CD4-positive, alpha-beta T cell treated with Interleukin-17A for 1 hour (primary cell): ENCODE measurements around the gene TBC1D19.
"Not testable (repeated sequence)": the region's sequence is repeated elsewhere in the genome, so short reads cannot be mapped to it uniquely, and the experiment has no call there.

Source experiments
- DNase-seq: peaks from one replicate; pipeline ENCODE4 v3.0.0-alpha.2; 2020

The TBC1D19 gene

DNA sequence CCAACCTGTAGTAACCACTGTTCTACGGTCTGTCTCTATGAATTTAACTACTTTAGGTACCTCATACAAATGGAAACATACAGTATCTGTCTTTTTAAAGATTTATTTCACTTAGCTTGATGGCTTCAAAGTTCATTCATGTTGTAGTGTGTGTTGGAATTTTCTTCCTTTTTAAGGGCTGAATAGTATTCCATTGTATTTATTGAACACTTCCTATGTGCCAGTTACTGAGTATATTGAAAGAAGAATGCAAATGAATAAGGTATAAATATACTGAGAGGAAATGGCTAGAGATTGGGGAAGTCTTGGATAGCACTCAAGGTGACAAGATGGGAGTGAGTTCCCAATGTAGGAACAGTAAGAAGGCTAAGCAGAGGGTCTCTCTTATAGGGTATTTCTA, 17.3 kb downstream of the TBC1D19 start:
- DNase-seq = no peak

- no peak for DNase-seq
Measured at GRCh38 chr4:26607776-26608175, 23.9 kb downstream of the TBC1D19 start.

DNA sequence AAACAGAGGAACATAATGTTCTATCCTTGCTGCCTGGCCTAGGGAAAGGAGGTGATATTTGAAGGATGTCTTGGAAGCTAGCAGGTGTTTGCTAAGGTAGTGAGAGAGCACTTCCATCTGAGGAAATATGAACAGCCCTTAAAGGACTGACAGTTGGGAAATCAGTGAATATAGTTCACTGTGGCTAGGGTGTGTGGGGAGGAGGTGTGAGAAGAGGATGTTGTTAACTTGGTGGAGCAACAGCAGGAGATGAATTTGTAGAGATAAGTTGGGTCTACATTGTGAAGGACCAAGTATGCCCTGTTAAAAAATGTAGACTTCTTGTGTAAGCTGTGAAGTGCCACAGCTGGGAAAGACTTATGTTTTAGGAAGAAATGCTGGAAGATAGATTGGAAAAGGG, 25.5 kb downstream of the TBC1D19 start:
- peak; percentile 26 for DNase-seq

DNA sequence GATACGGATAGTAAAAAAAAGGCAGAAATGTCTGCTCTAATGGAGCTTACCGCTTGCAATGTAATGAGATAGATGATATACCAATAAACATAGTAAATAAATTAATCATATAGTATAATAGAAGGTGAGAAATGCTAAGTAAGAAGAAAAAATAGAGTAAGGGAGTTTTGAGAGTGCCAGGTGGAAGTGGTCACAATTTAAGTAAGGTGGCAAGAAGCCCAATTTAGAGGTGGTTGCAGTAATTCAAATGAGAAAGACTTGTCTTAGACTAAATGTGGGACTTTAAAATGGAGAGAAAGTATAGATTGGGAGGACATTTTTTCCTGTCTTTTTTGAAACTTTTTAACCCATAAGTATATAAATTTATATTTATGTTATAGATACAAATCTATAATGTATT, 26.0 kb downstream of the TBC1D19 start:
- DNase-seq = peak; percentile 2

DNA sequence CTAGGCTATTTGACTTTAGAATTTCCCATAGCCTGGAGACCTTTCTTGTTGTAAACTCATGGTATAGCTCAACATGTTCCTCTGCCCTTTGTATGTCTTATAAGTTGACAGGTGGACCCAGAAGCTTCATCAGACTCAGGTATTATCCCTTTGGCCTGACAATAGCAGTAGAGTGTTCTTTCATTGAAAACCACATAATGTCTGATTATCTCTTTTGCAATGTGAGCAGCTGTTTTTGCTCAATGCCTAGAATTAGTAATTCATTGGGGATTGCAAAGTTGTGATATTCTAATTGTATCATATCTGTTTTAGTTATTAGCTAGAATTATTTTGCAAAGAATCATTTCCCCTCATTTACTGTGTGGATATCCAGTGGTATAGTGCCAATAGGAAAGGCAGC, 27.5 kb downstream of the TBC1D19 start:
- DNase-seq = no peak

GRCh38 chr4:26611885-26612284, 28.0 kb downstream of the TBC1D19 start:
- no peak for DNase-seq

DNA sequence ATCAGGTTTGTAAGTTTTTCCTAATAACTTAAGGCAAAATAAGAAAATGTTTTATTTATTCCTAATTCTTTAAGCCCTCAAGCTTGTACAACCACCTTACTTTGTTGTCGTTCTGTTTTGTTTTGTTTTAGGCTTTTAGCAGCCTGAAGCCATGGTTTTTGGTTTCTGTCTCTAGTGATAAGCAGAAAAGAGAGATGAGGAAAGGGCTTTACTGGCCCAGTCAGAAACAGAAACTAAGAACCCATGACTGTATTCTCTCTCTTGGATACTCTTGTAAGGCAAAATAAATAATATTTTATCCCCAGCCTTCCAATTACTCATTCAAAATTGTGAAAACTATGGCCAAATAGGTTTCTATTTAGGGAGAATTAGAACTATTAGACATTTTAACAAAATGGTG, 29.4 kb downstream of the TBC1D19 start:
- DNase-seq = no peak

DNA sequence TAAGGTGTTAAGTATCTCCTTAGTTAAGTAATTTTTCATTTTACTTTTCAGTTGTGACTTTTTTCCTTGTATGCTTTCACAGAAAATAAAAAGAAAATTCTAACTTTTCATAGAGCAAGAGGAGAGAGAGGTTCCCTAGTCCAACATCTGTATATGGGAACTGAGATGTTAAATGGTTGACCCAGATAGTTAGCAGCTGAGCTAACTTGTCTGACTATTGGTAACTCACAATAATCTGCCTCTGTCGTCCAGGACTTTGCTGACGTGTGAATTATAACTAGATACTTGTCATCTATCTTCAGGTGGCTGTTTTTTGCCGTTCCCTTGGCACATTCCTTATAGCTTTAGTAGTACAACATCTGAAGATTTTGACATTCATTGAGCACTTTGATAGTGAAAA, 29.9 kb downstream of the TBC1D19 start:
- no peak for DNase-seq

DNA sequence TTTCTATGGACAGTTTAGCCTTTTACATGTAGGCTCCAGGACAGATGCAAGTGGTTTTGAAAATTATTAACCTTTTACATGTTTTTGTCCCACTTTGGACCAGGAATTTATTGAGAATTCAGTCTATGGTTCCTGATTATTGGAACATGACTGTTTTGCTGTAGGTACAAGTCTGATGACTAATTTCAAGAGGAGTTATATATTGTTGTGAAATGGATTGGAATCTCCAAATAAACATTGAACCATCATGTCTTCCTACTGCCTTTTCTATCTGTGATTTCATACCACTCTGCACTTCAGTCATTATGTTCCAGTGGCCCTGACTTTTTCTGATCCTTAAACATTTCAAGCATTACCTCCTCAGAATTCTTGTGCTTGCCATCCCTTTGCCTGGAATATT, 35.9 kb downstream of the TBC1D19 start:
- DNase-seq = no peak

GRCh38 chr4:26621366-26621765, 37.5 kb downstream of the TBC1D19 start:
- no peak for DNase-seq

DNA sequence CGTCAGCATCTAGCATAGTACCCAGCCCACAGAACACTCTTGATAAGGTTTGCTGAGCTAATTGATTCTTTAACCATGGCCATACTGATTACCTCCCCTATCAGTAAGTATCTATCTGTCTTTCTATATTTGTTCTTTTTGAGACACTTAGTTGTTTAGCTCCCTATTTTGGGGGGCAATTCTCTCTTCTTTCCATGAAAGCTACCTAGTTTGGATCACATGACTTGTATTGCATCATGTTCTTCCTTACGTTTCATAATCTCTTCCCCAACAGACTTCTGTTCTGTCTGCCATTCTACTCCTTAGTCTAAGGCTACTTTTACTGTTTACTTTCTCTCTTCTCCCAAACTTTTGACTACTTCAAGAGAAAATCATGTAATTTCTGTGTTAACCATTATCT, 39.0 kb downstream of the TBC1D19 start:
- no peak for DNase-seq

DNA sequence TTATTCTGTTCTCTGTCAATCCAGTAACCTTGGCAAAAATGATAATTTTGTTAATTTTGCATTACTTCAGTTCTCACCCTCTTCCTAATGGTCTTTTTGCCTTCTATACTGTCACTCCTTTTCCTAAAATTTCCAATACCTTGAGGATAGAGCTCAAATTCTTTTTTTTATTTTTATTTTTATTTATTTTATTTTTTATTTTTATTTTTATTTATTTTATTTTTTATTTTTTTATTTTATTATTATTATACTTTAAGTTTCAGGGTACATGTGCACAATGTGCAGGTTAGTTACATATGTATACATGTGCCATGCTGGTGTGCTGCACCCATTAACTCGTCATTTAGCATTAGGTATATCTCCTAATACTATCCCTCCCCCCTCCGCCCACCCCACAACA, 42.8 kb downstream of the TBC1D19 start:
- not testable (repeated sequence) for DNase-seq

DNA sequence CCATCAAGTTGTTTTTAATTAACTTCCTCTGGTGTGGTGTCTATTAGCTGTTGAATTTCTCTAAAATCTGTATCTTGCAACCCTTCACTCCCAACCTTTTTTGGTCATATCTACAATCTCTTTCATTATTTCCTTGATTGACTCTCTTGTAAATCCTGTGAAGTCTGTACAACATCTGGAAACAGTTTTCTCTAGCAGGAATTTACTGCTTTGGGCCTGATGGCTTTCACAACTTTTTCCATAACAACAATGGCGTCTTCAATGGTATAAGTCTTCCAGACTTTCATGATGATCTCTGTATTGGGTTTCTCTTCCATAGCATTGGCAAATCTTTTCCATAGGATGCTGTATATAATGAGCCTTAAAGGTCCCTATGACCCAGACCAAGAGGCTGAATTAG, 49.0 kb downstream of the TBC1D19 start:
- no peak for DNase-seq

- DNase-seq = no peak
Measured at GRCh38 chr4:26634237-26634636, 50.4 kb downstream of the TBC1D19 start.

DNA sequence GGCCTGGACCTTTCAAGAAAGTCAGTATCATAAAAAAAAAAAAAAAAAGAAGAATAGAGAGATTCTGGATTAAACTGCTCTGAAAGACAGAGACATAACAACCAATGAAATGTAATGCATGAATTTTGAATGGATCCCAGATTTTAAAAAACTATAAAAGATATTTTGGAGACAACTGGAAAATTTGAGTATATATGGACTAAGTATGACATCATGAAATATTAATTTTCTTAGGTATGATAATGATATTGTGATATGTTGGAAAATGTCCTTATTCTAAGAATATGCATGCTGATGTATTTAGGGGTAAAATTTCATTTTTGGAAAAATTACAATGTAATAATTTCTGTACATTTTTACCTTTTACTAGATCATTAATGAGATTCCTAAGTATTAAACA, 52.6 kb downstream of the TBC1D19 start:
- DNase-seq = no peak

DNA sequence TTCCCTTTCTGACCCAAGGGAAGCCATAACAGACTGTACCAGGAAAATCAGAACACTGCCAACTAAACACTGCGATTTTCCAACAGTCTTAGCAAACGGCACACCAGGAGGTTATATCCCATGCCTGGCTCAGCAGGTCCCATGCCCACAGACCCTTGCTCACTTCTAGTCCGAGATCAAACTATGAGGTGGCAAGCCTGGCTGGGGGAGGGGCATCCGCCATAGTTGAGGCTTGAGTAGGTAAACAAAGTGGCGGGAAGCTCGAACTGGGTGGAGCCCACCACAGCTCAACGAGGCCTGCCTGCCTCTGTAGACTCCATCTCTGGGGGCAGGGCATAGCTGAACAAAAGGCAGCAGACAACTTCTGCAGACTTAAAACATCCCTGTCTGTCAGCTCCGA, 56.8 kb downstream of the TBC1D19 start:
- DNase-seq = not testable (repeated sequence)

- no peak for DNase-seq
Measured at GRCh38 chr4:26647523-26648224, 63.8 kb downstream of the TBC1D19 start.

- DNase-seq = no peak
Measured at GRCh38 chr4:26648260-26648659, 64.4 kb downstream of the TBC1D19 start.

- DNase-seq = no peak
Measured at GRCh38 chr4:26660261-26660660, 76.4 kb downstream of the TBC1D19 start.

DNA sequence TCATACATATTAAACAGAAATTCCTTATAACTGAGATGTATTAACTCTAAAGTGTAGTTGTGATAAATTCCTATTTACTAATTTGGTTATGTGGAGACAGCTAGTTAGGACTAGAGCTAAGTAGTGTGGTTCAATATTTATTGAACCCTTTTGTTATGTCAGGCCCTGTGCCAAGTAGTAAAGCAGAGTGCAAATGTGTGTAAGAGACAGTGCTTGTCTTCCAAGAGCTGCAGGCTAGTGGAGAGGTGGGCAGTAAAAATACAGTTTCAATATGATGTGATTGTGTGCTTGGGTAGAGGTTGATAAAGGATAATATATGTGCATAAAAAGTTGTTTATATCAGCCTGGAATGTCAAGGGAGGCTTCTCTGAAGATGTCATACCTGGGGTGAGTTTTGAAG, 80.0 kb downstream of the TBC1D19 start:
- no peak for DNase-seq

DNA sequence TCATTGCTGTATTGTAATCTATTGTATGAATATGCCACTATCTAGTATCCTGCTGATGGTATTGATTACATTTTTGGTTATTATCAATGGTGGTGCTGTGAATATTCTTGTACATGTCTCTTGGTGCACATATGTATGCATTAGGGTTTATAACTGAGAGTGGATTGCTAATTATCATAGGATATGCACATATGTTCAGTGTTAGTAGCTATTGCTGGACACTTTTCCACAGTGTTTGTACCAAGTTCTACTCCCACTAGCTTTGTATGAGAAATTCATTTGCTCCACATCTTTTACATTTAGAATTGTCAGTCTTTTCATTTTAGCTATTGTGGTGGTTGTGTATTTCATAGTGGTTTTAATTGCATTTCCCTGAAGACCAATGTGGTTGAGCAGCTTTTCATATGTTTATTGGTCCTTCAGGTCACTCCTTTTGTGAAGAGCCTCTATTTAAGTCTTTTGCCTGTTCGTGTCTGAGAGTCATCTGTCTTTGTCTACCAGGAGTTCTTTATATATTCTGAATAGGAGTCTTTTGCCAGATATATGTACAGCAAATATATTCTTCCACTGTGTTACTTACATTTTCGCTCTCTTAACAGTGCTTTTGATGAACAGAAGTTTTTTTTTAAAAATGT, 87.1 kb downstream of the TBC1D19 start:
- DNase-seq = no peak

DNA sequence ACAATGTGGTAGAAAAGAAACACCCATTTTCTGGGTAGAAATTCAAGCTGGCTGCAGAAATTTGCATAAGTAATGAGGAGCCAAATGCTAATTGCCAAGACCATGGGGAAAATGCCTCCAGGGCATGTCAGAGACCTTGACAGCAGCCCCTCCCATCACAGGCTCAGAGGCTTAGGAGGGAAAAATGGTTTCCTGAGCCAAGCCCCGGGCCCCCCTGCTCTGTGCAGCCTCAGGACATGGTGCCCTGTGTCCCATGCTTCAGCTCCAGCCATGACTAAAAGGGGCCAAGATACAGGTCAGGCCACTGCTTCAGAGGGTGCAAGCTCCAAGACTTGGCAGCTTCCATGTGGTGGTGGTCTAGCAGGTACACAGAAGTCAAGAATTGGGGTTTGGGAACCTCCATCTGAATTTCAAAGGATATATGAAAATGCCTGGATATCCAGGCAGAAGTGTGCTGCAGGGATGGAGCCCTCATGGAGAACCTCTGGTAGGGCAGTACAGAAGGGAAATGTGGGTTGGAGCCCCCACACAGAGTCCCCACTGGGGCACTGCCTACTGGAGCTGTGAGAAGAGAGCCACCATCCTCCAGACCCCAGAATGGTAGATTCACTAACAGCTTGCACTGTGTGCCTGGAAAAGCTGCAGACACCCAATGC, 95.3 kb downstream of the TBC1D19 start:
- DNase-seq = not testable (repeated sequence)

DNA sequence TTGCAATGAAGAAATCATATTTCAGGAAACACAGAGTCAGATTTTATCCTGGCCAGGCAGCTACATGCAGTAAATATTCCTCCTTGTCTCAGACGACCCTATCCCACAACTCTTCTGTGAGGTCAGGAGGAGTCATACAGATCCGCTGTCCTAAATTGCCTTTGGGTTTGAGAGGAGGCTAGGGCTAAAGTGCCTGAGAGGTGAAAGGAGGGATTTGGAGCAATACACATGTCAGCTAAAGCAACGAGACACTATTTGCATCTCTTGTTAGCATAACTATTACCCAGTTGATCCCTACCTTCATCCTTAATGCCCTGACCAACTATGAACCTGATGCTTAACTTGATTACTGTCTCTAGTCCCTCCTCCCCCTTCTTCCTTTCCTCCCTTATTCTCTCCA, 98.6 kb downstream of the TBC1D19 start:
- no peak for DNase-seq

DNA sequence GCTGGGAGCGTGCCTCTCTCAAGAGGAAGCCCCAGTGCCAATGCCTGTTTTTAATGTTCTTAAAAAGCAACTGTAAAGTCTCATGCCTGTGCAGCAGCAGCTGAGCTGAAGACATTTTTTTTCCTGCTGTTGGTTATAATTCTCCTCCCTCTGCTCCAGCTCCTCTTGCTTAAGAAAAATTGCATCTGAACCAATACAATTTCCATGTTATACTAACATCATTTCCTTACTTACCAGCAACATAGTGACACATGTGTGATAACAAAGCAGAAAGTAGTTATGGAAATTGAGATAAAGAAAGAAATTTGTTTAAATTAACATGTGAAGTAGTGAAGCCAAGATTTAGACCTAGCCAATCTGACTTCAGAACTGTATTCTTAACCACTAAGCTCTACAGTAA, 101.4 kb downstream of the TBC1D19 start:
- DNase-seq = no peak

DNA sequence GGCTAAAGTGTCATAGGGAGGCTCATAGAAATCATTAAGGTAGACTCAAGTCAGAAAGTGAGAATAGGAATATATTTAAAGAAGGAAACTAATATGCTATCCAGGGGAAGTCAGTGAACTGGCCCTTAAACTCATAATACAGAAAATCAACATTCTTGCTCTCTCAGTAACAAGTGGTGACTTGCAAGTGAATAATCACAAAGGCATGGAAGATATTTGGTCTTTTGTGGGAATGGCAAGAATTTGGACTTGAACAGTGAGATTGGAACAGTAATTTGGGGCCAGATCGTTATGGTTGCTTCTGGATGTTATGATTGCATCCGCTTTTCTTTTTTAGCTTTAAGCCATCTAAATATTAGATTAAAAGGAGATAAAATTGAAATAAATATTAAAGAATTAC, 103.8 kb downstream of the TBC1D19 start:
- no peak for DNase-seq
